Neural cell (in vitro differentiated cells): ENCODE results near the gene SUCLG2.

ENCODE experiments used
- EP300 ChIP-seq: fragments of 450-650 bp; conservative IDR thresholded peaks from 2 replicates; pipeline ENCODE4 v1.6.1; 2014; ENCODE audit warnings: antibody characterized with exemption, mild to moderate bottlenecking, moderate library complexity; ENCODE audit not compliant: poor library complexity, severe bottlenecking
- EZH2 ChIP-seq: fragments of 200-600, 300-800 bp; shearing (Covaris generic), sonication (generic); IDR thresholded peaks from 2 replicates; pipeline ENCODE4 v1.6.1; 2014; ENCODE audit warnings: antibody characterized with exemption, low read length, borderline replicate concordance, mild to moderate bottlenecking; ENCODE audit not compliant: insufficient read depth, poor library complexity, severe bottlenecking
- RAD21 ChIP-seq: fragments of 450-650 bp; conservative IDR thresholded peaks from 2 replicates; pipeline ENCODE4 v1.6.1; 2014; ENCODE audit warnings: antibody characterized with exemption, mild to moderate bottlenecking, moderate library complexity
- TF ChIP-seq, protein P1 (sequence below): fragments of 450-650 bp; IDR thresholded peaks from 2 replicates; pipeline ENCODE4 v1.5.1; 2014; ENCODE audit warnings: antibody characterized with exemption, mild to moderate bottlenecking, moderate library complexity; ENCODE audit not compliant: poor library complexity, severe bottlenecking
- TF ChIP-seq, protein P2 (sequence below): IDR thresholded peaks from 2 replicates; pipeline ENCODE4 v1.6.1; 2012; ENCODE audit warnings: borderline replicate concordance

DNA sequence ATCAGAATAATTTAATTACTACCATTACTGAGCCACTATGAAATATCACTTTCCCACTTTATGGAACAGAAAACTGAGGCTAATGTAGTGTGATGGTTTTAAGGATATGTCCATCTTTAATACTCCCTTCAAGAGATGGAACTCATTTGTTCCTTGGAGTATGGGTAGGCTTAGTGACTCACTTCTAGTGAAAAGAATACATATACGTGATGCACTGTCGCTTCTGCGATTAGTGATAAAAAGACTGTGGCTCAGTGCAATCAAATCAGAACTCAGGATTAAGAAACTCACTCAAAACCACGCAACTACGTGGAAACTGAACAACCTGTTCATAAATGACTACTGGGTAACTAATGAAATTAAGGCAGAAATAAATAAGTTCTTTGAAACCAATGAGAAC lies 216.6 kb downstream of the SUCLG2 start:
- TF ChIP-seq RAD21 (no peak), EP300 (no peak), EZH2 (no peak)
- TF ChIP-seq, protein P1, sequence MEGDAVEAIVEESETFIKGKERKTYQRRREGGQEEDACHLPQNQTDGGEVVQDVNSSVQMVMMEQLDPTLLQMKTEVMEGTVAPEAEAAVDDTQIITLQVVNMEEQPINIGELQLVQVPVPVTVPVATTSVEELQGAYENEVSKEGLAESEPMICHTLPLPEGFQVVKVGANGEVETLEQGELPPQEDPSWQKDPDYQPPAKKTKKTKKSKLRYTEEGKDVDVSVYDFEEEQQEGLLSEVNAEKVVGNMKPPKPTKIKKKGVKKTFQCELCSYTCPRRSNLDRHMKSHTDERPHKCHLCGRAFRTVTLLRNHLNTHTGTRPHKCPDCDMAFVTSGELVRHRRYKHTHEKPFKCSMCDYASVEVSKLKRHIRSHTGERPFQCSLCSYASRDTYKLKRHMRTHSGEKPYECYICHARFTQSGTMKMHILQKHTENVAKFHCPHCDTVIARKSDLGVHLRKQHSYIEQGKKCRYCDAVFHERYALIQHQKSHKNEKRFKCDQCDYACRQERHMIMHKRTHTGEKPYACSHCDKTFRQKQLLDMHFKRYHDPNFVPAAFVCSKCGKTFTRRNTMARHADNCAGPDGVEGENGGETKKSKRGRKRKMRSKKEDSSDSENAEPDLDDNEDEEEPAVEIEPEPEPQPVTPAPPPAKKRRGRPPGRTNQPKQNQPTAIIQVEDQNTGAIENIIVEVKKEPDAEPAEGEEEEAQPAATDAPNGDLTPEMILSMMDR, result no peak
- TF ChIP-seq, protein P2, sequence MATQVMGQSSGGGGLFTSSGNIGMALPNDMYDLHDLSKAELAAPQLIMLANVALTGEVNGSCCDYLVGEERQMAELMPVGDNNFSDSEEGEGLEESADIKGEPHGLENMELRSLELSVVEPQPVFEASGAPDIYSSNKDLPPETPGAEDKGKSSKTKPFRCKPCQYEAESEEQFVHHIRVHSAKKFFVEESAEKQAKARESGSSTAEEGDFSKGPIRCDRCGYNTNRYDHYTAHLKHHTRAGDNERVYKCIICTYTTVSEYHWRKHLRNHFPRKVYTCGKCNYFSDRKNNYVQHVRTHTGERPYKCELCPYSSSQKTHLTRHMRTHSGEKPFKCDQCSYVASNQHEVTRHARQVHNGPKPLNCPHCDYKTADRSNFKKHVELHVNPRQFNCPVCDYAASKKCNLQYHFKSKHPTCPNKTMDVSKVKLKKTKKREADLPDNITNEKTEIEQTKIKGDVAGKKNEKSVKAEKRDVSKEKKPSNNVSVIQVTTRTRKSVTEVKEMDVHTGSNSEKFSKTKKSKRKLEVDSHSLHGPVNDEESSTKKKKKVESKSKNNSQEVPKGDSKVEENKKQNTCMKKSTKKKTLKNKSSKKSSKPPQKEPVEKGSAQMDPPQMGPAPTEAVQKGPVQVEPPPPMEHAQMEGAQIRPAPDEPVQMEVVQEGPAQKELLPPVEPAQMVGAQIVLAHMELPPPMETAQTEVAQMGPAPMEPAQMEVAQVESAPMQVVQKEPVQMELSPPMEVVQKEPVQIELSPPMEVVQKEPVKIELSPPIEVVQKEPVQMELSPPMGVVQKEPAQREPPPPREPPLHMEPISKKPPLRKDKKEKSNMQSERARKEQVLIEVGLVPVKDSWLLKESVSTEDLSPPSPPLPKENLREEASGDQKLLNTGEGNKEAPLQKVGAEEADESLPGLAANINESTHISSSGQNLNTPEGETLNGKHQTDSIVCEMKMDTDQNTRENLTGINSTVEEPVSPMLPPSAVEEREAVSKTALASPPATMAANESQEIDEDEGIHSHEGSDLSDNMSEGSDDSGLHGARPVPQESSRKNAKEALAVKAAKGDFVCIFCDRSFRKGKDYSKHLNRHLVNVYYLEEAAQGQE, result no peak
